Measurements from ENCODE around the gene NAA15. TPM values are rescaled to one million over a fixed set of nuclear protein-coding genes. Genes with fewer than 3 reads are reported as not detected.
"Not testable (repeated sequence)": the region's sequence is repeated elsewhere in the genome, so short reads cannot be mapped to it uniquely, and the experiment has no call there.

Gene NAA15
- total and polyA plus RNA-seq, 2 experiments from 2014 or later: 29.2 to 32.8 TPM

- peaks cover 13% of the 10 kb centered on the region; the same call in 1 of the 2 replicates for H4K20me1 ChIP-seq (ENCODE audit: insufficient read depth)
- 94 to 97% methylated on average over 13 of the region's 13 CpGs for WGBS, 2 experiments (ENCODE audit: low coverage in 1 of 2, low lambda C conversion rate in 2 of 2, missing lambda C conversion rate in 2 of 2)
These were observed 13.9 kb downstream of the NAA15 start for GRCh38 chr4:139315221-139315675.

GRCh38 chr4:139316733-139317132 lies 15.4 kb downstream of the NAA15 start:
- Histone ChIP-seq H4K20me1 (ENCODE audit: insufficient read depth) (peaks cover 7% of the 10 kb centered on the region; the same call in 1 of the 2 replicates), H3K9me3 (ENCODE audit: low read depth) (no peaks in the 10 kb centered on the region), H3K9me2 (ENCODE audit: insufficient read depth) (no peaks in the 10 kb centered on the region), H3K27me3 (replicated peaks; ENCODE audit: insufficient read depth) (no peaks in the 10 kb centered on the region), H3K4me2 (ENCODE audit: unreplicated experiment) (no peak overlapping the region), H3K4me3 (no peak overlapping the region), H3K4me1 (ENCODE audit: insufficient read depth) (peaks cover 12% of the 10 kb centered on the region), H3K9ac (no peak overlapping the region), H3K79me2 (ENCODE audit: insufficient read depth) (peaks cover 100% of the 10 kb centered on the region), H2AFZ (no peak overlapping the region), H3K27ac (no peak overlapping the region), H3F3A (ENCODE audit: insufficient read depth) (peaks cover 7% of the 10 kb centered on the region; the same call in 1 of the 2 replicates), H3K36me3 (ENCODE audit: low read depth) (no peaks in the 10 kb centered on the region)
- in situ Hi-C loops (cut with MboI): no loop called here
- 98 to 100% methylated on average over 2 of the region's 2 CpGs for WGBS, 2 experiments (ENCODE audit: low coverage in 1 of 2, low lambda C conversion rate in 2 of 2, missing lambda C conversion rate in 2 of 2)
- DNase-seq: no peak
- TF ChIP-seq EZH2phosphoT487 (IDR thresholded peaks at IDR 0.05; ENCODE audit: insufficient read depth, low read depth): no peak
- no peak for TF ChIP-seq EZH2 (IDR thresholded peaks at IDR 0.05; ENCODE audit: insufficient read depth, poor library complexity, severe bottlenecking)

More at GRCh38 chr4:139315221-139315675, 13.9 kb downstream of the NAA15 start:
- TF ChIP-seq EZH2phosphoT487 (IDR thresholded peaks at IDR 0.05; ENCODE audit: insufficient read depth, low read depth) (no peak), EZH2 (IDR thresholded peaks at IDR 0.05; ENCODE audit: insufficient read depth, poor library complexity, severe bottlenecking) (no peak)
- Histone ChIP-seq H3K79me2 (ENCODE audit: insufficient read depth) (peaks cover 100% of the 10 kb centered on the region), H3K4me2 (ENCODE audit: unreplicated experiment) (no peak overlapping the region), H3K27me3 (replicated peaks; ENCODE audit: insufficient read depth) (no peaks in the 10 kb centered on the region), H3K36me3 (ENCODE audit: low read depth) (no peaks in the 10 kb centered on the region), H3F3A (ENCODE audit: insufficient read depth) (peaks cover 7% of the 10 kb centered on the region; the same call in 1 of the 2 replicates), H3K4me3 (no peak overlapping the region; the same call in 1 of the 2 replicates), H2AFZ (no peak overlapping the region), H3K9me2 (ENCODE audit: insufficient read depth) (no peaks in the 10 kb centered on the region), H3K9me3 (ENCODE audit: low read depth) (no peaks in the 10 kb centered on the region), H3K4me1 (ENCODE audit: insufficient read depth) (peaks cover 12% of the 10 kb centered on the region), H3K9ac (no peak overlapping the region), H3K27ac (no peak overlapping the region)
- in situ Hi-C loops (cut with MboI): no loop called here
- no peak for DNase-seq

GRCh38 chr4:139317635-139318034 lies 16.3 kb downstream of the NAA15 start:
- Histone ChIP-seq H3K4me3 (no peak overlapping the region), H3K79me2 (ENCODE audit: insufficient read depth) (peaks cover 100% of the 10 kb centered on the region), H3K4me1 (ENCODE audit: insufficient read depth) (0 out of 2 replicates have a peak, but pooled peaks cover 4% of the 10 kb centered on the region), H3K9me2 (ENCODE audit: insufficient read depth) (no peaks in the 10 kb centered on the region), H3K36me3 (ENCODE audit: low read depth) (no peaks in the 10 kb centered on the region), H4K20me1 (ENCODE audit: insufficient read depth) (peaks cover 7% of the 10 kb centered on the region; the same call in 1 of the 2 replicates), H2AFZ (no peak overlapping the region), H3F3A (ENCODE audit: insufficient read depth) (peaks cover 2% of the 10 kb centered on the region; the same call in 1 of the 2 replicates), H3K9ac (no peak overlapping the region), H3K4me2 (ENCODE audit: unreplicated experiment) (no peak overlapping the region), H3K9me3 (ENCODE audit: low read depth) (no peaks in the 10 kb centered on the region), H3K27me3 (replicated peaks; ENCODE audit: insufficient read depth) (no peaks in the 10 kb centered on the region), H3K27ac (no peak overlapping the region)
- in situ Hi-C loops (cut with MboI): no loop called here
- TF ChIP-seq EZH2 (IDR thresholded peaks at IDR 0.05; ENCODE audit: insufficient read depth, poor library complexity, severe bottlenecking): no peak
- TF ChIP-seq EZH2phosphoT487 (IDR thresholded peaks at IDR 0.05; ENCODE audit: insufficient read depth, low read depth): no peak
- no peak for DNase-seq

GRCh38 chr4:139319571-139319970 lies 18.3 kb downstream of the NAA15 start:
- Histone ChIP-seq H3K79me2 (ENCODE audit: insufficient read depth) (peaks cover 100% of the 10 kb centered on the region), H3K9me3 (ENCODE audit: low read depth) (no peaks in the 10 kb centered on the region), H3K27ac (no peak overlapping the region), H3K9me2 (ENCODE audit: insufficient read depth) (no peaks in the 10 kb centered on the region), H3K4me3 (no peak overlapping the region), H3K4me2 (ENCODE audit: unreplicated experiment) (no peak overlapping the region), H3K4me1 (ENCODE audit: insufficient read depth) (peaks cover 4% of the 10 kb centered on the region; the same call in 1 of the 2 replicates), H3K27me3 (replicated peaks; ENCODE audit: insufficient read depth) (no peaks in the 10 kb centered on the region), H3F3A (ENCODE audit: insufficient read depth) (no peaks in the 10 kb centered on the region), H3K9ac (no peak overlapping the region), H2AFZ (no peak overlapping the region), H4K20me1 (ENCODE audit: insufficient read depth) (peaks cover 7% of the 10 kb centered on the region; the same call in 1 of the 2 replicates), H3K36me3 (ENCODE audit: low read depth) (no peaks in the 10 kb centered on the region)
- WGBS, 2 experiments (ENCODE audit: low coverage in 1 of 2, low lambda C conversion rate in 2 of 2, missing lambda C conversion rate in 2 of 2): 87 to 91% methylated on average over 1 of the region's 1 CpG
- in situ Hi-C loops (cut with MboI): no loop called here
- DNase-seq: no peak
- TF ChIP-seq EZH2phosphoT487 (IDR thresholded peaks at IDR 0.05; ENCODE audit: insufficient read depth, low read depth): no peak

- H3K27ac ChIP-seq; H3K9me2 ChIP-seq (ENCODE audit: insufficient read depth); H3K9me3 ChIP-seq (ENCODE audit: low read depth); H3K4me3 ChIP-seq; H3K4me2 ChIP-seq (ENCODE audit: unreplicated experiment); H3K9ac ChIP-seq; H4K20me1 ChIP-seq (ENCODE audit: insufficient read depth); H3K36me3 ChIP-seq (ENCODE audit: low read depth); H3F3A ChIP-seq (ENCODE audit: insufficient read depth); H3K27me3 ChIP-seq (replicated peaks; ENCODE audit: insufficient read depth); in situ Hi-C loops (cut with MboI); DNase-seq; H2AFZ ChIP-seq; H3K4me1 ChIP-seq (ENCODE audit: insufficient read depth): not testable (repeated sequence)
- H3K79me2 ChIP-seq (ENCODE audit: insufficient read depth): peaks cover 100% of the 10 kb centered on the region
- WGBS, 2 experiments (ENCODE audit: low coverage in 1 of 2, low lambda C conversion rate in 2 of 2, missing lambda C conversion rate in 2 of 2): 46 to 62% methylated on average over 1 of the region's 1 CpG
These were observed 20.8 kb downstream of the NAA15 start for GRCh38 chr4:139322070-139322469.

- in situ Hi-C loops (cut with MboI); H3K4me3 ChIP-seq; H3K4me2 ChIP-seq (ENCODE audit: unreplicated experiment); H3F3A ChIP-seq (ENCODE audit: insufficient read depth); H3K9ac ChIP-seq; H2AFZ ChIP-seq; H4K20me1 ChIP-seq (ENCODE audit: insufficient read depth); H3K36me3 ChIP-seq (ENCODE audit: low read depth); H3K9me3 ChIP-seq (ENCODE audit: low read depth); H3K27me3 ChIP-seq (replicated peaks; ENCODE audit: insufficient read depth); H3K27ac ChIP-seq; H3K4me1 ChIP-seq (ENCODE audit: insufficient read depth); H3K9me2 ChIP-seq (ENCODE audit: insufficient read depth); DNase-seq: not testable (repeated sequence)
- WGBS, 2 experiments (ENCODE audit: low coverage in 1 of 2, low lambda C conversion rate in 2 of 2, missing lambda C conversion rate in 2 of 2): 95 to 100% methylated on average over 6 of the region's 6 CpGs
- peaks cover 100% of the 10 kb centered on the region for H3K79me2 ChIP-seq (ENCODE audit: insufficient read depth)
These were observed 21.2 kb downstream of the NAA15 start for GRCh38 chr4:139322541-139322940.
